GM13976 (cell line): Measurements from ENCODE around the gene AGER.
"Not testable (repeated sequence)": the region's sequence is repeated elsewhere in the genome, so short reads cannot be mapped to it uniquely, and the experiment has no call there.

Source experiments
- DNase-seq: peaks from one replicate; pipeline ENCODE4 v3.0.0; 2012; ENCODE audit warnings: low spot score
- CTCF ChIP-seq: IDR thresholded peaks from 2 replicates; pipeline ENCODE4 v1.5.1; 2012; ENCODE audit warnings: borderline replicate concordance, mild to moderate bottlenecking; ENCODE audit not compliant: insufficient read depth; ENCODE audit errors: extremely low read depth, missing control alignments, control extremely low read depth
- in situ Hi-C: fragments of 300-500 bp; cut with MboI; formaldehyde crosslinking; loops from one replicate; pipeline ENCODE4 v1.12.0; 2022; ENCODE audit warnings: low sequenced_read_pairs, mixed read lengths, inconsistent platforms; ENCODE audit not compliant: unreplicated experiment

Gene AGER

DNA sequence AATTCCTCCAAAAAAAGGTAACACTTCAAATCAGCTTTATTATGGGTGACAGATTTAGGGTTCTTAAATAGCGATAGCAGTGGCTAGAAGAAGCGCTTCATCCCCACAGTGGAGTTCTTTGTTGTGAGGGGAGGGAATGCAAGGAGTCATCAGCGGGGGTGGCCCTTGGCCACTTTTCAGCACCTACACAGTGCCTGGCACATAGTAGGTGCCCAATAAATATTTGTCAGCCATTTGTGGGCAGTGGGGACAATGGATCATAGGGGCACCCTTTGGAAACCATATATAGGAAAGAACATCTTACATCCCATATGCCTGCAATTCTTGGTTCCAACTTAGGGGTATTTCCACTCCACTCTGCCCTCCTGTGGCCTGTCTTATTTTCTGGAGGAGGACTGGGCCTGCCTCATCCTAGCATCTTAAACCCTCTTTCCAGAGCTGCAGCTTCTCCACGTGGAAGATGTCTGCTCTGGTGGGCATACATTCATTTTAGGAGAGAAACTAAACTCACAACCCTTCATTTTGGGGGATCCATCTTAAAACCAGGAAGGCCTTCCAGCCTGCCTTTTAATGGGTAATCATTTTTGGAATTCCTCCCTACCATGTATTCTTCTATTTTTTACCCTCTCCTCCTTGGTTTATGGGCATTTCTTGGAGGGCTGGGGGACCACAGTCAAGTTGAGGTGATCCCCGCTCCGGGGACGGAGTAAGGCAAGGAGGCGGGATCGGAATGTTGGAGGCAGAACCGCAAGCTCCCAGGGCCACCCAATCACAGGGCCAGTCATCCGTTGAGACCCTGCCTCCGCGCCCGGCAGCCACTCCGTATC, 11.0 kb upstream of the AGER start:
- in situ Hi-C loops, result no loop called here
- DNase-seq, result no peak
- peak; percentile 47 for TF ChIP-seq CTCF

DNA sequence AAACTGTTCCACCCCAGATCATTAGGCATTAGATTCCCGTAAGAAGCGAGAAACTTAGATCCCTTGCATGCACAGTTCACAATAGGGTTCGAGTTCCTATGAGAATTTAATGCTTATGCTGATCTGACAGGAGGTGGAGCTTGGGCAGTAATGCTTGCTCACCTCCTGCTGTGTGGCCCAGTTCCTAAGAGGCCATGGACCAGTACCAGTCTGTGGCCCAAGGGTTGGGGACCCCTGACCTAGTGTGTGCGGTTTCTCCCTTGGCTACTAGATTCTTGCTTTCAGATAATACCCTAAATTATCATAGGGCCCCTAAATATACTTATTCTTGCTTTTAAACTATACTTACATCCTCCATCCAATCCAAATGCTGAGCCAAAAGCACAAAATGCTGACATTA, 10.3 kb upstream of the AGER start:
- in situ Hi-C loops, result no loop called here
- no peak for TF ChIP-seq CTCF
- DNase-seq, result no peak

GRCh38 chr6:32193096-32193495, 9.0 kb upstream of the AGER start:
- in situ Hi-C loops, DNase-seq: not testable (repeated sequence)

GRCh38 chr6:32192608-32193039, 8.6 kb upstream of the AGER start, which contains the start of gene GPSM3:
GPSM3 (minus strand) TSS chr6:32192643; CDS start chr6:32192513, 130 bp downstream.
- in situ Hi-C loops, result no loop called here
- no peak for TF ChIP-seq CTCF
- DNase-seq, result no peak

- TF ChIP-seq CTCF, result no peak
- no peak for DNase-seq
- in situ Hi-C loops, result no loop called here
These were observed 7.9 kb upstream of the AGER start for GRCh38 chr6:32191696-32192607.

- DNase-seq, result no peak
- no peak for TF ChIP-seq CTCF
- in situ Hi-C loops, result no loop called here
These were observed 7.0 kb upstream of the AGER start for GRCh38 chr6:32190911-32191677.
